NCI-H2107 treated with DMSO at 0.1 percent for 48 hours (cell line): ENCODE measurements around the gene DENND2A.
"Not testable (repeated sequence)": the region's sequence is repeated elsewhere in the genome, so short reads cannot be mapped to it uniquely, and the experiment has no call there.

ENCODE experiments used
- DNase-seq: peaks from one replicate; lab custom pipeline; 2025; ENCODE audit not compliant: unreplicated experiment; lab: John Stamatoyannopoulos, UW

The DENND2A gene

GRCh38 chr7:140649556-140650205 is 9.1 kb upstream of the DENND2A start:
- DNase-seq: no peak

DNA sequence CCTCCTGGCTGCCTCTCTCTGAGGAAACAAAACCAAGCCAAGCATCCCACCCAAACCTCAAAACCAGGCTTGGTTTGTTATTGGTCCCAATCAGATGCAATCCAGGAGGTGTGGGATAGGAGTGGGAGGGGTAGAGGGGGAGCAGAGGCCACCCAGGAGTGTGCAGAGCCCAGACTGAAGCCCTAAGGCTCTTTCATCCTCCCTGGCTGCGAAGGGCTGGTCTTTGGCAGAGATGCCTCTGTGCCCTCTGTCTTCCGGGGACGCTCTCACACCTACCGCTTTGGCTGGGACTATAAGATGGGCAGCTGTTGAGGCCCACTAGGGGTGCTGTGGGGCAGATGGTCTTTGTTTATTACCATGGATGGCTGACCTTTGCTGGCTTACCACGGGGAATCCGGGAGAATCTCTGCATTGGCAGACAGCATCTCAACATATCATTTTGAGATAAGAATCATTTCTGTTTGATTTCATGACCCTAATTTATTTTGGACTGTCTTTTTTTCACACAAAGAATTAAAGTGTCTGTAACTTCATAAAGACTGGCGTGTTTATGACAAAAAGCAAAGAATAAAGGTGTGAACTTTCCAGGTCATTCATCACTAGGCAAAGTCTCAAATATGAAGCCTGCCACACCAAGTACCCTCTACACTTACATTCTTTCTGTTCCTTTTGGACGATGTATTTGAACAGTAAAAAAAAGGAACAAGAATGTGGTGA is 6.5 kb upstream of the DENND2A start:
- no peak for DNase-seq

DNA sequence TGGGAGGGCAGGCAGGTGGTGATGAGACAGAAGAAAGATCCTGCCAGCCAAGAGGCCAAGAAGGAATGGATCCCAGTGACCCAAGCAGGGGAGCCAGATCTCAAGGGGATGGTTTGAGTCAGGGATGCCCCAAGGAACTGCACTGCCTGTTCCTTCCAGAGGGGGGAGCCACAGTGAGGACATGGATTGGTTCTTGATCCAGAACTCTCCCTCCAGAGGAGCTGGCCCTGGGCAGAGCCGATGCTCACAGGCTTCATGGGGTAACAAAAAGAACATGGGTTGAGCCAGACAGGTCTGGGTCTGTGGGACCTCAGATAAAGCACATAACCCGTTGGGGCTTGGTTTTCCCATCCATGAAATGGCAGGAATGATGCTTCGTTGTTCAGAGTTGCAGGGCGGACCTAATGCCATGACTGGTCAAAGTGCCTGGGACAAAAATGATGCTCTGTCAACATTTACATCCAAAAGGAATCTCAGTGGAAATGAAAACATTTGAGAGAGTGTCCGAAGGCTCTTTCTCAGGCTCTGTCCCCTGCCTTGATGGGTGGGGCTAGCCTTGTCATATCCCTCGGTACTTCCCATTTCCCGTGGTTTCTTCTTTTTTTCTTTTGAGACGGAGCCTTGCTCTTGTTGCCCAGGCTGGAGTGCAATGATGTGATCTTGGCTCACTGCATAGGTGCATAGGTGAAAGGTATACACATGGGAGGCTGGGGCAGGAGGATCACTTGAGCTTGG is 4.7 kb upstream of the DENND2A start:
- no peak for DNase-seq

DNA sequence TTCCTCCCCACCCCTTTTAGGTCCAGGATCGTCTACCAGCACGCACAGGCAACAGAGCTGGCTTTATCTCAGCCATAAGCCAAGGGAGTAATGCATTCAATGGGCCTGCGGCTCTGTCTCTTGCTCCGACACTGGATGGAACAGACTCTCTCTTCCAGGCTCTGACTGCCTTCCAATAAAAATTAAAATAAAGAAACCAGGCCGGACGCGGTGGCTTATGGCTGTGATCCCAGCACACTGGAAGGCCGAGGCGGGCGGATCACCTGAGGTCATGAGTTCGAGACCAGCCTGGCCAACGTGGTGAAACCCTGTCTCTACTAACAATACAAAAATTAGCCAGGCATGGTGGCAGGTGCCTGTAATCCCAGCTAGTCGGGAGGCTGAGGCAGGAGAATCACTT is 4.1 kb upstream of the DENND2A start:
- DNase-seq: not testable (repeated sequence)

GRCh38 chr7:140643416-140643815 is 2.8 kb upstream of the DENND2A start:
- DNase-seq: no peak

DNA sequence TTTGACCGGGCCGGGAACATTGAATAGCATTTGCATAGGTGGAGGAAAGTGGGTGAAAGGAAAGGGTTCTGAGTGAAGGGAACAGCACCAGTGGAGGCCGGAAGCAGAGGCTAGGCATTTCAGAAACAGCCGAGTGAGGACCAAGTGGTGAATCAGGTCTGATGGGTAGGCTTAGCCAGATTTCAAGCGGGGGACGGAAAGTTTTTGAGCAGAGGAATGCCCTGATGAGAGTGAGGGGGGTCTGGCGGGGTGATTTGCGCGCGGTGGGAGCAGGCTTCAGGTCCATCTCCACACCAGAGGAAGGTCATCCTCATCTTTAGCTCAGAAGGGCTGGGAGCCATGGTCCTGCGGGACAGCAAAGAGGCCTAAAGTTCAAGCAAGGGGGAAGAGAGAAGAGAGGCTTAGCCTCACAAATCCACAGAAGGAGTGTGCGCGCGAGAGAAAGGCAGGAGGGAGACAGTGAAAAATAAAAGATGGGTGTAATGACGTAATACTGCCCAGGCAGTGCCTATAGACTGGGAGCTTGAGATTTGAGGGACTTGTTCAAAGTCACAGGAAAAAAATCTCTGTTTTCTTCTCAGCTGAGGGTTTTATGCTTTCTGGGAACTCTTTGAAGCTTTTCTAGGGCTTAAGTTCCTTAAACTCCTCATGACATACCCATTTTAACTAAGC is 1.0 kb upstream of the DENND2A start:
- DNase-seq: no peak

DNA sequence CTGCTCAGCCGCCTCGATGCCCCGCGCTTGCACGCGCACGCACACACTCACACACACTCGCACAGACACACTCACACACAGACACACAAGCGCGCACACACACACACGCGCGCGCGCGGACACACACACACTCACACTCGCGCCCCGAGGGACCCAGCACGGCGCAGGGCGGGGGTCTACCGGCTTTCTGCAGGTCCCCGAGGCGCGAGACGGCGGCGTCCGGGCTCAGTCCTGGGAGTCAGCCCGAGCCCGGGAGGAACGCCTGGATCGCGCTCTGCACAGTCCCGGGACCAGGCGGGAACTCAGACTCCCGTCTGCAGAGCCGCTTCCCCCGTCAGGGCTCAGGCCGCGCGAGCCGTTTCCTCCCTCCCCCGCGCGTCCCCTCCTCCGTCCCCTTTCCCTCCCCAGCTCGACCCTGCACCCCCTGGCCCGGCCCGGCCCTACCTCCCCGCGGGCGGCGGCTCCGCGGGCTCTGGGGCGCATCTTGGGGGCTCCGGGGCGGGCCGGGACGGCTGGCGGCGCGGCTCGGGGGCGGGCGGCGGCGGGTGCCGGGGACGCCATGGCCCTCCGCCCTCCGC is 464 bp downstream of the DENND2A start:
- no peak for DNase-seq

DNA sequence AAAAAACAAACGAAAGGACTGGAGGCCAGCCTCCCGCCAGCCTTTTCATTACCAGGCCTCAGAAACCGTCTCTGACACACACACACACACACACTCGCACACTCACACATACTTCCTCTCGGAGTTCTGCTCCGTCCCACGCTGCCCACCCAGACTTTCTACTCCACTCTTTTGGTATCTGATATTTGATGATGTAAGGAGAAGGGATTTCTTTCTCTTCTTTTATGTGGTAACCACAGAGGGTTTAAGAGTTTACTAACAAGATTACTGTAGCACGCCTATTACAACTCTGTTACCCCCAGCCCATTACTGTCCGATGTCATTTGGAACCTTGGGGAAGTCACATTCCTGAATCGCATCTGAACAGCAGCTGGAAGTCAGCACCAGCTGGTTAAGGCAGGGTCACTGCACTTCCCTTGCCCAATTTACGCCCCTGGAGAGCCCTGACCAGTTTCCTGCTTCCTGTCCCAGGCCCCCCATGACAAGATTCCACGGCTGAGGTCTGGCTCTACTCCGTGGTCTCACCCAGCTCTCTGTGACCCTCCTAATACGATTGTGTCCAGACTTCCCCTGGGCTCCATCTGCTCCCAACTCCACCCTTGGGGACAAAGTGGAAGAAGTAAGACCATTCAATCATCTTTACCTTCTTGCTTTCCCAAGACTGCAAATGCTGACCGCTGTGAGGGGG is 1.1 kb downstream of the DENND2A start:
- DNase-seq: no peak

GRCh38 chr7:140638173-140638791 is 2.3 kb downstream of the DENND2A start:
- DNase-seq: no peak

DNA sequence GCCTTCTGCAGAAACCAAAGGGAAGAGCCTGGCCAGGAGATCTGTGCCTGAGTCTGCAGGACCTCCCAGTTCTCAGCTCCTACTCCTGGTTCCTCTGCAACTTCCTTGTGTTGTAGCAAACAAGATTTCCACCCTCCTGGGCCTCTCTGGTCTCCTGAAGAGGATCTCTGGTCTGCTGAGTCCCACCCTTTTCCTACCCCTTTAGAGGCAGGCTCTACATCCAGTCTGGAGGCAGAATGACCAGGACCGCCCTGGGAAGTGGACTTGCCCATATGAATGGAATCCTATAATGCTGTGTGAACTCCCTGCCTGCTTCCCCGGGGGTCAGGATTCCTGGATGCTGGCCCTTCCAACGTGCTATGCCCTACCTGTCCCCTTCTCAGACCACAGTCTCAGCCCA is 3.2 kb downstream of the DENND2A start:
- no peak for DNase-seq

- DNase-seq: no peak
Observed at GRCh38 chr7:140635816-140636215, 4.8 kb downstream of the DENND2A start.

DNA sequence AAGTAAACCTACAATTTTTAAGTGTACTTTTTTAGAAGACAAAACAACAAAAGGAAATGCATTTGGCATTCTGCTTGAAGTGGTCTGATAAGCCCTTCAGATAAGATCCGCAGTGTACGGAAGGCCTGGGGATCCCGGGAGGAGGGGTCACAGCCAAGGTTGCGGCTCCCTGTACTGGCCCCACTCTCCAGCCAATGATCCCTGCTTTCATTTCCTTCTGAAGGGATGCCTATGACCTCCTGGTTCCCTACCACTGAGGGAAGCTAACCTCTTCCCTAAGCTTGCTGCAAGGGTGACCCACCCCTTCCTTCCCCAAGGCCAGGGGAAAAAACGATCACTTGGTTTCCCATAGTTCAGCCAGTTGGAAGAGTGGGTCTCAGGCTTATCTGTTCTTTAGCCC is 5.3 kb downstream of the DENND2A start:
- DNase-seq: no peak

- no peak for DNase-seq
Observed at GRCh38 chr7:140631602-140632001, 9.0 kb downstream of the DENND2A start.

DNA sequence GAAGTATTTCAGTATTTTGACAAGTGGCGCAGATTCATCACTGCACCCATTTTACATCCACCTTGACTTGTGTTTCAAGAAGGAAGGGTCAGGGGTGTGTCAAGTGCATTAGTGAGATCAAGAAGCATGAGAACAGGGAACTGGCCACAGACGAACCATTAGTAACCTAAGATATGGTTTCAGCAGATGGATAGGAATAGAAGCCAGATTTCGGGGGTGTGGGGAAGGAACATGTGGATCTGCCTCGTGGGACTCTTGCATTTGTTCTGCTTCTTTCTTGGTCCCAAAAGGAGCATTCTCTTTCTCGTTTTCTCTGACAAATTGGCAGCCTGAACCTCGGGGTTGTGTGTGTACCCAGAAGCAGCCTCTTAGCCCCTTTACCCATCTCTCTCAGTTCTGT is 9.6 kb downstream of the DENND2A start:
- no peak for DNase-seq

DNA sequence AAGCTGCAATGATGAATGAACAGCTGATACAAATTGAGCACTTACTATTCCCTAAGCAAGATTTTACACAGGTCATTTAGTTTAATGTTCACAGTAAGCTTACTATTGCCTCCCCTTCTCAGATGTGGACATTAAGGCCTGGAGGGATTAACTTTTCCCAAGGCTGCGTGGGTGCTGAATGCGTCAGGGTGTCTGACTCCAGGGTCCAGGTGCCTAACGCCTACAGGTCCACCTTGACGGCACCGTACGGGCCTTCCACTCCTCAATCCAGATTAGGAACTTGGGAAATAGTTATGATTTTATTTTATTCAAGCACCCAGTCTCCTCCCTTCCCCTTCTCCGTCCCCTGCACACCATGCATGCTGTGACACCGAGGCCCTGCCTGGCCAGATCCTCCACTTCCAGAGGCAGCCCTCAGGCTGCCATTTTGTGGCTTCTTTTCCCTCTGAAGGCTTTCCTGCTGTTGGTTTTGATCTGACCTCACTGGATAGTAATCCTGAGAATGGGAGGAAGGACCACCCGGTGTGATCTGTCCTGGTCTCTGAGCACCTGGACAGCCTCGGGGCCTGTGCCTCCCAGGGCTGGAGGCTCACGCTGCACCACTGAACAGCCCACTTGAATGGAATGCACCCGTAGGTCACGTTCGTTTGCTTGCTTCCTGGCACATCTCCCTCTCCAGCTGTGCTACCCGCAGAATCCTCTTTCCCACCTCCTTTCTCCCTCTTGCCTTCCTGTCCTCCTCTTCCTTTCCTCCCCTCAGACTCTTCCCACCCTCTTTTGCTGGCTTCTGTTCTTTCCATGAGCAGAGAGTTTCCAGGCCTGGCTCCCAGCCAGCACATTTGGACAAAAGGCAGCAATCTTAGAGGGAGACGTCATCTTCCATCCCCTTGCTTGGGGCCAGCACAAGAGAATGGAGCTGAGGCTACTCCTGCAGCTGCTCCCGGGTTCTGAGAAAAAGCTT is 14.4 kb downstream of the DENND2A start:
- peak; percentile 14 for DNase-seq

- DNase-seq: not testable (repeated sequence)
Observed at GRCh38 chr7:140625192-140625558, 15.4 kb downstream of the DENND2A start.

GRCh38 chr7:140624392-140625191 is 16.0 kb downstream of the DENND2A start:
- peak; percentile 94 for DNase-seq

- DNase-seq: no peak
Observed at GRCh38 chr7:140623980-140624379, 16.6 kb downstream of the DENND2A start.
